Endothelial cell of umbilical vein (primary cell): ENCODE data around the gene UQCR10. TPM values are rescaled to one million over a fixed set of nuclear protein-coding genes. Genes with fewer than 3 reads are reported as not detected.

ENCODE experiments used
- BruUV-seq: library from RNA; stranded (reverse); fragments of 400-500 nt; replicated peaks from 2 replicates; lab custom pipeline; 2021; lab: Mats Ljungman, UMichigan
- CTCF ChIA-PET: fragments of 300-600, 350-600 bp; sonication (Branson Sonifier 250); formaldehyde crosslinking; loops from one replicate; lab custom pipeline; 2021; ENCODE audit warnings: antibody characterized with exemption, inconsistent platforms; lab: Charles Lee
- POLR2A ChIA-PET: fragments of 300-600, 350-600 bp; sonication (Branson Sonifier 250); formaldehyde crosslinking; loops from one replicate; lab custom pipeline; 2021; ENCODE audit warnings: antibody characterized with exemption, inconsistent platforms; lab: Charles Lee
- DNase-seq: peaks from one replicate; pipeline ENCODE4 v3.0.0-alpha.2; 2011; ENCODE audit warnings: low read depth, low spot score
- FAIRE-seq: peaks from 2 replicates; lab custom pipeline; 2011; peaks lifted over from hg19 to GRCh38; lab: Jason Lieb, UNC
- H2AFZ ChIP-seq: 2 replicates; pipeline ENCODE4 v1.6.0; 2012; ENCODE audit warnings: low read depth, low read length, control low read depth, inconsistent platforms
- H3K27ac ChIP-seq: 2 replicates; pipeline ENCODE4 v1.5.1; 2011; ENCODE audit warnings: low read depth, mild to moderate bottlenecking, control low read depth, low read length, moderate library complexity; ENCODE audit not compliant: insufficient read depth
- H3K27me3 ChIP-seq, 2 experiments: 2 replicates each; pipeline versions ENCODE4 v1.6.0 to v1.6.1; 2011; ENCODE audit warnings: low read length in 2 of 2, mixed read lengths in 1 of 2; ENCODE audit not compliant: control insufficient read depth in 2 of 2, insufficient read depth in 2 of 2
- H3K36me3 ChIP-seq, 2 experiments: 2 replicates in 1 of 2; 3 replicates in 1 of 2; pipeline ENCODE4 v1.5.1; 2011; ENCODE audit warnings: low read length in 2 of 2, mild to moderate bottlenecking in 1 of 2, moderate library complexity in 1 of 2; ENCODE audit not compliant: control insufficient read depth in 2 of 2, insufficient read depth in 2 of 2; ENCODE audit errors: extremely low read depth in 1 of 2
- H3K4me1 ChIP-seq: 3 replicates; pipeline ENCODE4 v1.5.1; 2011; ENCODE audit warnings: mild to moderate bottlenecking, low read length; ENCODE audit not compliant: control insufficient read depth, insufficient read depth; ENCODE audit errors: extremely low read depth
- H3K4me2 ChIP-seq: 2 replicates; pipeline ENCODE4 v1.6.1; 2011; ENCODE audit warnings: low read length, control low read depth, mixed read lengths; ENCODE audit not compliant: insufficient read depth
- H3K4me3 ChIP-seq, 3 experiments: fragments of 200-600 bp in 1 of 3; sonication (generic), shearing (Covaris generic) in 1 of 3; replicated peaks in 1 of 3; 2 replicates each; pipeline ENCODE4 v1.5.1; 2011 to 2016; ENCODE audit warnings: control low read depth in 3 of 3, low read length in 3 of 3, mild to moderate bottlenecking in 2 of 3, inconsistent platforms in 1 of 3, low read depth in 1 of 3, moderate library complexity in 1 of 3; ENCODE audit not compliant: insufficient read depth in 1 of 3
- H3K79me2 ChIP-seq: 2 replicates; pipeline ENCODE4 v1.6.0; 2012; ENCODE audit warnings: low read length, inconsistent platforms; ENCODE audit not compliant: control insufficient read depth, insufficient read depth
- H3K9ac ChIP-seq: replicated peaks from 2 replicates; pipeline ENCODE3; 2011; ENCODE audit warnings: low read length, control low read depth; ENCODE audit not compliant: insufficient read depth; ENCODE audit errors: extremely low read depth
- H3K9me1 ChIP-seq: replicated peaks from 3 replicates; pipeline ENCODE4 v1.6.0; 2011; ENCODE audit warnings: mild to moderate bottlenecking, low read length; ENCODE audit not compliant: control insufficient read depth, insufficient read depth; ENCODE audit errors: extremely low read depth
- H3K9me3 ChIP-seq: replicated peaks from 2 replicates; pipeline ENCODE4 v1.5.1; 2012; ENCODE audit warnings: low read length, inconsistent platforms; ENCODE audit not compliant: control insufficient read depth, insufficient read depth
- H4K20me1 ChIP-seq: replicated peaks from 2 replicates; pipeline ENCODE3; 2011; ENCODE audit warnings: mild to moderate bottlenecking, low read length; ENCODE audit not compliant: control insufficient read depth, insufficient read depth; ENCODE audit errors: extremely low read depth
- EZH2 ChIP-seq: IDR thresholded peaks from 2 replicates; pipeline ENCODE4 v1.6.1; 2012; ENCODE audit warnings: borderline replicate concordance, low read depth, mild to moderate bottlenecking, moderate library complexity, low read length, inconsistent platforms; ENCODE audit not compliant: severe bottlenecking
- FOS ChIP-seq: IDR thresholded peaks from 2 replicates; pipeline ENCODE4 v1.6.1; 2011; ENCODE audit warnings: mild to moderate bottlenecking, low read length, moderate library complexity, borderline replicate concordance; ENCODE audit not compliant: insufficient read depth
- GATA2 ChIP-seq: IDR thresholded peaks from 2 replicates; pipeline ENCODE4 v1.7.0; 2011; ENCODE audit warnings: low read depth, mild to moderate bottlenecking, moderate library complexity, mixed read lengths, low read length; ENCODE audit not compliant: insufficient read length, insufficient read depth
- JUN ChIP-seq: IDR thresholded peaks from 2 replicates; pipeline ENCODE4 v1.6.1; 2011; ENCODE audit warnings: borderline replicate concordance, low read depth; ENCODE audit not compliant: insufficient read length, insufficient read depth
- MAX ChIP-seq: IDR thresholded peaks from 2 replicates; pipeline ENCODE4 v1.6.1; 2011; ENCODE audit not compliant: insufficient read depth, insufficient read length
- MYC ChIP-seq: IDR thresholded peaks from one replicate; pipeline ENCODE4 v1.6.1; 2011; ENCODE audit warnings: mild to moderate bottlenecking, low read depth, low read length
- POLR2A ChIP-seq: IDR thresholded peaks from 2 replicates; pipeline ENCODE4 v1.6.1; 2012; ENCODE audit warnings: low read depth, mild to moderate bottlenecking, control low read depth, low read length
- POLR2AphosphoS5 ChIP-seq: IDR thresholded peaks from 2 replicates; pipeline ENCODE4 v1.6.1; 2012; ENCODE audit warnings: low read depth, mild to moderate bottlenecking, control low read depth, low read length, moderate library complexity; ENCODE audit not compliant: insufficient read depth
- dilution Hi-C: fragments of 300-500 bp; cut with MboI; formaldehyde crosslinking; loops from one replicate; pipeline ENCODE4 v1.15.0; 2019; ENCODE audit warnings: low sequenced_read_pairs; ENCODE audit not compliant: extremely low pct_ligation_motif_present
- intact Hi-C: fragments of 100-400 bp; cut with micrococcal nuclease; formaldehyde crosslinking; loops from one replicate; pipeline ENCODE4 v1.10.0; 2022
- polyA plus RNA-seq, 4 experiments: library from polyadenylated mRNA; depleted of rRNA in 3 of 4; stranded (reverse) in 3 of 4; unstranded in 1 of 4; fragments of >200 nt; gene quantifications; 2 replicates each; pipeline versions ENCODE4 v1.2.1 to v1.2.3, GENCODE V29; 2011 to 2012; ENCODE audit warnings: missing spikeins in 1 of 4
- total RNA-seq: library from RNA; stranded (reverse); gene quantifications from 2 replicates; pipeline ENCODE4 v1.2.3, GENCODE V29; 2021
- TF ChIP-seq, protein P1 (sequence below), 2 donors: IDR thresholded peaks; 1 replicate in 1 of 2; 2 replicates in 1 of 2; pipeline ENCODE4 v1.5.1; 2011; ENCODE audit warnings: low read length in 2 of 2, mild to moderate bottlenecking in 2 of 2, moderate library complexity in 2 of 2, control low read depth in 1 of 2, inconsistent platforms in 1 of 2, low read depth in 1 of 2; ENCODE audit not compliant: insufficient read depth in 1 of 2; ENCODE audit errors: extremely low read depth in 1 of 2

UQCR10 gene
- total and polyA plus RNA-seq, 2 donors (not counting 3 experiments of a cell fraction or from before 2014, with no cell fraction given), result 96.6 to 196 TPM

GRCh38 chr22:29768052-29768693 lies 1.0 kb downstream of the UQCR10 start:
- dilution Hi-C loops, result no loop called here
- intact Hi-C loops, result no loop called here
- POLR2A ChIA-PET, result no interaction called here
- CTCF ChIA-PET, result interaction anchor here (1.6 kb wide), 1 partner anchor 237 kb away, joined by 5 read pairs; no protein-coding TSS in a partner anchor
- TF ChIP-seq FOS, result no peak
- no peak for TF ChIP-seq POLR2A
- TF ChIP-seq MAX, result no peak
- TF ChIP-seq GATA2, result no peak
- no peak for TF ChIP-seq JUN
- no peak for TF ChIP-seq POLR2AphosphoS5
- TF ChIP-seq EZH2, result no peak
- no peak for TF ChIP-seq MYC
- TF ChIP-seq, protein P1, sequence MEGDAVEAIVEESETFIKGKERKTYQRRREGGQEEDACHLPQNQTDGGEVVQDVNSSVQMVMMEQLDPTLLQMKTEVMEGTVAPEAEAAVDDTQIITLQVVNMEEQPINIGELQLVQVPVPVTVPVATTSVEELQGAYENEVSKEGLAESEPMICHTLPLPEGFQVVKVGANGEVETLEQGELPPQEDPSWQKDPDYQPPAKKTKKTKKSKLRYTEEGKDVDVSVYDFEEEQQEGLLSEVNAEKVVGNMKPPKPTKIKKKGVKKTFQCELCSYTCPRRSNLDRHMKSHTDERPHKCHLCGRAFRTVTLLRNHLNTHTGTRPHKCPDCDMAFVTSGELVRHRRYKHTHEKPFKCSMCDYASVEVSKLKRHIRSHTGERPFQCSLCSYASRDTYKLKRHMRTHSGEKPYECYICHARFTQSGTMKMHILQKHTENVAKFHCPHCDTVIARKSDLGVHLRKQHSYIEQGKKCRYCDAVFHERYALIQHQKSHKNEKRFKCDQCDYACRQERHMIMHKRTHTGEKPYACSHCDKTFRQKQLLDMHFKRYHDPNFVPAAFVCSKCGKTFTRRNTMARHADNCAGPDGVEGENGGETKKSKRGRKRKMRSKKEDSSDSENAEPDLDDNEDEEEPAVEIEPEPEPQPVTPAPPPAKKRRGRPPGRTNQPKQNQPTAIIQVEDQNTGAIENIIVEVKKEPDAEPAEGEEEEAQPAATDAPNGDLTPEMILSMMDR (IDR thresholded peaks at IDR 0.05; ENCODE audit: extremely low read depth in 1 of 2, insufficient read depth in 1 of 2, low read depth in 1 of 2, low read length in 2 of 2), result no peak
- H2AFZ ChIP-seq, result no peak overlapping the region
- H3K4me2 ChIP-seq, result peak overlapping the region; percentile 88
- no peaks in the 10 kb centered on the region for H3K9me1 ChIP-seq
- DNase-seq (no peak), FAIRE-seq (no peak)
- H3K4me1 ChIP-seq, result peaks cover 12% of the 10 kb centered on the region
- H3K36me3 ChIP-seq, result peaks cover 0 to 4% of the 10 kb centered on the region in 2 experiments
- H3K79me2 ChIP-seq, result peaks cover 15% of the 10 kb centered on the region
- no TSS peak for BruUV-seq
- no peaks in the 10 kb centered on the region for H4K20me1 ChIP-seq
- no peaks in the 10 kb centered on the region for H3K9me3 ChIP-seq
- no peaks in the 10 kb centered on the region for H3K27me3 ChIP-seq
- no peak overlapping the region for H3K27ac ChIP-seq
- H3K4me3 ChIP-seq, result peak overlapping the region; percentile 26 to 98 (median 81)
- peak overlapping the region; percentile 78 for H3K9ac ChIP-seq
